Upper lobe of left lung (tissue), 6 donors: ENCODE measurements around the gene SRSF8. TPM values are rescaled to one million over a fixed set of nuclear protein-coding genes. Genes with fewer than 3 reads are reported as not detected.

ENCODE experiments used
- ATAC-seq, 2 donors: fragments of 200-7000 bp; cut with Tn5 transposase; one replicate each; pipeline ENCODE4 v1.9.1; 2022; ENCODE audit warnings: mild to moderate bottlenecking in 2 of 2, moderate library complexity in 2 of 2; ENCODE audit not compliant: low FRiP score in 2 of 2
- DNase-seq, 2 donors: peaks; one replicate each; pipeline ENCODE4 v3.0.0-alpha.2; 2019 to 2020
- H3K27ac ChIP-seq, 4 donors: fragments of 200-600 bp; sonication (generic); one replicate each; pipeline ENCODE4 v1.5.1; 2016 to 2019
- H3K27me3 ChIP-seq, 4 donors: fragments of 200-600 bp; sonication (generic); one replicate each; pipeline ENCODE4 v1.5.1; 2017 to 2019
- H3K36me3 ChIP-seq, 4 donors: fragments of 200-600 bp; sonication (generic); one replicate each; pipeline ENCODE4 v1.5.1; 2016 to 2019
- H3K4me1 ChIP-seq, 4 donors: fragments of 200-600 bp; sonication (generic); one replicate each; pipeline ENCODE4 v1.5.1; 2018 to 2019
- H3K4me3 ChIP-seq, 4 donors: fragments of 200-600 bp; sonication (generic); one replicate each; pipeline ENCODE4 v1.5.1; 2017 to 2019; ENCODE audit warnings: mild to moderate bottlenecking in 2 of 4, moderate library complexity in 1 of 4
- H3K9me3 ChIP-seq, 4 donors: fragments of 200-600 bp; sonication (generic); one replicate each; pipeline ENCODE4 v1.5.1; 2018 to 2019
- CTCF ChIP-seq, 6 experiments: fragments of 450-650 bp in 4 of 6; fragments of 200-600 bp in 2 of 6; sonication (generic) in 2 of 6; IDR thresholded peaks; one replicate each; pipeline ENCODE4 v1.5.1; 2016 to 2019; ENCODE audit warnings: antibody characterized with exemption in 6 of 6
- EP300 ChIP-seq, 4 donors: sonication (generic); formaldehyde crosslinking; IDR thresholded peaks; one replicate each; pipeline ENCODE4 v1.5.1; 2017; ENCODE audit warnings: antibody characterized with exemption in 4 of 4, control low read depth in 2 of 4
- POLR2A ChIP-seq, 4 donors: fragments of 450-650 bp; IDR thresholded peaks; one replicate each; pipeline ENCODE4 v1.5.1; 2016 to 2017; ENCODE audit warnings: antibody characterized with exemption in 4 of 4, mild to moderate bottlenecking in 2 of 4
- POLR2AphosphoS5 ChIP-seq, 2 donors: sonication (generic); formaldehyde crosslinking; IDR thresholded peaks; one replicate each; pipeline ENCODE4 v1.5.1; 2017; ENCODE audit warnings: antibody characterized with exemption in 2 of 2
- WGBS, 2 donors: methylation state at CpG; one replicate each; pipeline ENCODE4 v1.1.5; 2017 to 2018; 5-methylcytosine and 5-hydroxymethylcytosine counted together
- total RNA-seq, 6 donors: library from RNA; depleted of rRNA in 4 of 6; stranded (reverse); fragments of >200 nt in 4 of 6; gene quantifications; one replicate each; pipeline versions ENCODE4 v1.1.0 to v1.2.1, GENCODE V29; 2016 to 2021
- donor health status: DM: no; HTN: no; CAD: no; lungs with moderate emphysema.
- donor health status: DM: no; HTN: yes; CAD: no; lungs with severe emphysema.

Gene SRSF8
- total RNA-seq, 6 donors from 2014 or later, result 16.8 to 42.9 (median 35.7) TPM

GRCh38 chr11:95067841-95068219, 1.1 kb downstream of the SRSF8 start:
- WGBS, 2 donors, result 0 to 2% methylated on average over 16 of the region's 16 CpGs
- Histone ChIP-seq H3K9me3 (no peaks in the 10 kb centered on the region), H3K36me3 (no peaks in the 10 kb centered on the region), H3K27me3 (no peaks in the 10 kb centered on the region), H3K4me3 (peak overlapping the region; percentile 63 to 76 (median 70)), H3K27ac (peak overlapping the region; percentile 93 to 99 (median 96)), H3K4me1 (peaks cover 6 to 15% (median 10%) of the 10 kb centered on the region in 4 donors)
- ATAC-seq, result peak in 1 of 2 donors; percentile 4
- no peak for TF ChIP-seq POLR2A (IDR thresholded peaks at IDR 0.05)
- no peak for DNase-seq

GRCh38 chr11:95068549-95068948, 1.8 kb downstream of the SRSF8 start:
- 1 to 5% methylated on average over 5 of the region's 5 CpGs for WGBS, 2 donors
- TF ChIP-seq EP300 (IDR thresholded peaks at IDR 0.05) (no peak), CTCF (IDR thresholded peaks at IDR 0.05) (peak in 1 of 6 experiments; percentile 5), POLR2A (IDR thresholded peaks at IDR 0.05) (peak in 3 of 4 donors; percentile 71 to 94 (median 88)), POLR2AphosphoS5 (IDR thresholded peaks at IDR 0.05) (peak; percentile 74 to 94)
- Histone ChIP-seq H3K4me3 (peak overlapping the region; percentile 63 to 76 (median 70)), H3K9me3 (no peaks in the 10 kb centered on the region), H3K27ac (peak overlapping the region; percentile 93 to 99 (median 96)), H3K4me1 (peaks cover 6 to 15% (median 10%) of the 10 kb centered on the region in 4 donors), H3K36me3 (no peaks in the 10 kb centered on the region), H3K27me3 (no peaks in the 10 kb centered on the region)
- DNase-seq (peak in 1 of 2 donors; percentile 91), ATAC-seq (peak; percentile 90 to 96)

GRCh38 chr11:95070471-95070870, 3.8 kb downstream of the SRSF8 start:
- ATAC-seq, result no peak
- Histone ChIP-seq H3K4me1 (peaks cover 21 to 29% (median 24%) of the 10 kb centered on the region in 4 donors), H3K9me3 (no peaks in the 10 kb centered on the region), H3K27ac (no peak overlapping the region), H3K36me3 (no peaks in the 10 kb centered on the region), H3K4me3 (no peak overlapping the region), H3K27me3 (no peaks in the 10 kb centered on the region)
- DNase-seq, result no peak
- 84 to 91% methylated on average over 1 of the region's 1 CpG for WGBS, 2 donors
- no peak for TF ChIP-seq POLR2A (IDR thresholded peaks at IDR 0.05)
- TF ChIP-seq POLR2AphosphoS5 (IDR thresholded peaks at IDR 0.05), result no peak
- no peak for TF ChIP-seq EP300 (IDR thresholded peaks at IDR 0.05)
- TF ChIP-seq CTCF (IDR thresholded peaks at IDR 0.05), result no peak

- ATAC-seq, result no peak
- Histone ChIP-seq H3K4me1 (peaks cover 37 to 48% (median 42%) of the 10 kb centered on the region in 4 donors), H3K4me3 (no peak overlapping the region), H3K9me3 (no peaks in the 10 kb centered on the region), H3K27ac (no peak overlapping the region), H3K36me3 (no peaks in the 10 kb centered on the region), H3K27me3 (no peaks in the 10 kb centered on the region)
- DNase-seq, result no peak
- TF ChIP-seq EP300 (IDR thresholded peaks at IDR 0.05), result no peak
- TF ChIP-seq POLR2A (IDR thresholded peaks at IDR 0.05), result no peak
- TF ChIP-seq CTCF (IDR thresholded peaks at IDR 0.05), result no peak
- no peak for TF ChIP-seq POLR2AphosphoS5 (IDR thresholded peaks at IDR 0.05)
These were observed 6.2 kb downstream of the SRSF8 start for GRCh38 chr11:95072948-95073347.

GRCh38 chr11:95074792-95075563, 8.3 kb downstream of the SRSF8 start:
- Histone ChIP-seq H3K27me3 (no peaks in the 10 kb centered on the region), H3K36me3 (no peaks in the 10 kb centered on the region), H3K4me3 (no peak overlapping the region), H3K4me1 (peaks cover 31 to 43% (median 35%) of the 10 kb centered on the region in 4 donors), H3K27ac (peak overlapping the region; percentile 8 to 71 (median 64)), H3K9me3 (no peaks in the 10 kb centered on the region)
- peak; percentile 23 to 67 for ATAC-seq
- peak in 1 of 4 donors; percentile 29 for TF ChIP-seq EP300 (IDR thresholded peaks at IDR 0.05)
- no peak for TF ChIP-seq POLR2A (IDR thresholded peaks at IDR 0.05)
- TF ChIP-seq POLR2AphosphoS5 (IDR thresholded peaks at IDR 0.05), result peak; percentile 59 to 63
- TF ChIP-seq CTCF (IDR thresholded peaks at IDR 0.05), result no peak
- DNase-seq, result peak in 1 of 2 donors; percentile 79
- WGBS, 2 donors, result 15 to 25% methylated on average over 8 of the region's 8 CpGs
